GM18867 (cell line): ENCODE results near the gene C6orf136.
A peak's percentile ranks its signal among the peaks of the same experiment; 100 is the strongest.

Experiments used
- ATAC-seq: cut with Tn5 transposase; IDR thresholded peaks from one replicate; pipeline ENCODE4 v1.9.1; 2021; ENCODE audit warnings: mild to moderate bottlenecking, moderate library complexity; ENCODE audit not compliant: unreplicated experiment

C6orf136 gene, protein sequence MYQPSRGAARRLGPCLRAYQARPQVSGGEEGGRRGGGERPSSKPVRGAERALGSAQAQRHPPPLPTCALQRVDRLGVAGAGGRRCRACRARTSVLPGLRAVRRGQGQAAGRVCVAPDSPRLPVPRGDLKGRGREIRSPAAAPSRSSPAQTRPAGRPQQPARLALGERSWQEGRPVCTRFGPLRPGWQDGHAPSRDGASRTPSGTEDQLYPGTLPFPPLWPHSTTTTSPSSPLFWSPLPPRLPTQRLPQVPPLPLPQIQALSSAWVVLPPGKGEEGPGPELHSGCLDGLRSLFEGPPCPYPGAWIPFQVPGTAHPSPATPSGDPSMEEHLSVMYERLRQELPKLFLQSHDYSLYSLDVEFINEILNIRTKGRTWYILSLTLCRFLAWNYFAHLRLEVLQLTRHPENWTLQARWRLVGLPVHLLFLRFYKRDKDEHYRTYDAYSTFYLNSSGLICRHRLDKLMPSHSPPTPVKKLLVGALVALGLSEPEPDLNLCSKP

DNA sequence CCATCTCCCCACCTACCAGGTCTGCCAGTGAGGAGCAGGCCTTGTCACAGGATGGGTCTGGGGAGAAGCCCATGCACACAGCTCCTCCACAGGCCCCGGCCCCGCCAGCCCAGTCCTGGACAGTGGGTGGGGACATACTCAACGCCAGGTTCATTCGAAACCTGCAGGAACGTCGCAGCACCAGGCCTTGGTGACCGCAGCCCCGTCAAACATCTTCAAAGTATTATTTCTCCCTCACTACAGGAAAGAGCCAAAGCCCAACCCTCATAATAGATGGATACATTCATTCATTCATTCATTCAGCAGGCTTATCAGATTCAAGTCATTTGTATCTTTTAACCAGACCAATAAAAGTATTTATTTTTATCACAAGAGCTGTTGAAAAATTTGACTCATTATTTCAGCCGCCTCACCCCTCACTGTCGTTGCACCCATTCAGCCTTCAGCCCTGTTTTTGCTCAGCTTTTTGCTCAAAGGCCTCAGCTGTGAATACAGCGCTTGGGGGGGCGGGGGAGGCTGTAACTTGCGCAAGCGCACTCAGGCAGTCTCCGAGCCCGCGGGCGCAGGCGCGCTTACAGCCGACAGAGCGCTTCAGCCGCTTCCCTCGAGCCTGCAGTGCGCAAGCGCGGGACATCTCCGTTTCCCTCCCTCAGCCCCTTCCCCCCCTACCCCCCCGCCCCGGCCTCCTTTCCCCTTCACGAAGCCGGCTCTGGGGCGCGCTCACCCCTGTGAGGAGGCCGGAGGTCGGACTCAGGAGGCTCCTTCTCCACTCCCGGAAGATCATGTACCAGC is at the start of gene C6orf136:
TSS of gene C6orf136 (plus strand) at position 684 of the 792 bp plus-strand sequence. CDS start at position 783, 99 bp downstream.
- peak; percentile 51 for ATAC-seq

DNA sequence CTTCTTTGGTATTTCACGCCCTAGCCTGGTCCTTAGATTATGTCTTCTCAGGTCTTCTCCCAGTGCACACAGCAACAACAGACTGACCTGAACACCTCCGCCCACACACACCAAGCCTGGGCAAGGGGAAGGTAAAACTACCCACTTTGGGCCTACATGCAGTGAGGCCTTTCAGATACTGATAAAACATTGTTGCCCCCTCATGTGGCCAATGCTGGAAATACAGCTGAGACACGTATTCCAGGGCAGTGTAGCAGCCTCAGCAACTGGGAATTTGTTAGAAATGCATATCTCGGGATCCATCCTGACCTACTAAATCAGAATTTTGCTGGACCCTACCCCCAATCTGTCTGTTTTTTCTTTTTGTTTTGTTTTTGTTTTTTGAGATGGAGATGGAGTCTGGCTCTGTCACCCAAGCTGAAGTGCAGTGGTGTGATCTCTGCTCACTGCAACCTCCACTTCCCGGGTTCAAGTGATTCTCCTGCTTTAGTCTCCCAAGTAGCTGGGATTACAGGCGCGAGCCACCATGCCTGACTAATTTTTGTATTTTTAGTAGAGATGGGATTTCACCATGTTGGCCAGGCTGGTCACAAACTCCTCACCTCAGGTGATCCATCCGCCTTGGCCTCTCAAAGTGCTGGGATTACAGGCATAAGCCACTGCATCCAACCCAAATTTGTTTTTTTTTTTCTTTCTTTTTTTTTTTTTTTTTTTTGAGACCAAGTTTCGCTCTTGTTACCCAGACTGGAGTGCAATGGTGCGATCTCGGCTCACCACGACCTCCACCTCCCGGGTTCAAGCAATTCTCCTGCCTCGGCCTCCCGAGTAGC is 49.4 kb upstream of the C6orf136 start:
- peak; percentile 61 for ATAC-seq

DNA sequence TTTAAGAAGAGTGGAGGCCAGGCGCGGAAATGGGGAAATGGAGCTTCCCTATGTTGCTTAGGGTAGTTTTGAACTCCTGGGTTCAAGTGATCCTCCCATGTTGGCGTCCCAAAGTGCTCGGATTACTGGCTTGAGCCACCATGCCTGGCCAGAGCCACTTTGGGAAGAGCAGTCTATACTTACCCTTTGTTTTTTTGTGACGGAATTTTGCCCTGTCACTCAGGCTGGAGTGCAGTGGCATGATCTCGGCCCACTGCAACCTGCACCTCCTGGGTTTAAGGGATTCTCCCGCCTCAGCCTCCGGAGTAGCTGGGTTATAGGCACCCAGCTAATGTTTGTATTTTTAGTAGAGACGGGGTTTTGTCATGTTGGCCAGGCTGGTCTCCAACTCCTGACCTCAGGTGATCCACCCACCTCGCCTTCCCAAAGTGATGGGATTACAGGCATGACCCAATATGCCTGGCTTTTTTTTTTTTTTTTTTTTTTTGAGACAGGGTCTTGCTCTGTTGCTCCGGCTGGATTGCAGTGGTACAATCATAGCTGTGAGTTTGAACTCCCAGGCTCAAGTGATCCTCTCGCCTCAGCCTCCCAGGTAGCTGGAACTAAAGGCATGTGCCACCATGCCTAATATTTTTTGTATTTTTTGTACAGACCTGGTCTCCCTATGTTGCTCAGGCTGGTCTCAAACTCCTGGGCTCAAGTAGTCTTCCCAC is 47.9 kb upstream of the C6orf136 start:
- ATAC-seq: no peak

DNA sequence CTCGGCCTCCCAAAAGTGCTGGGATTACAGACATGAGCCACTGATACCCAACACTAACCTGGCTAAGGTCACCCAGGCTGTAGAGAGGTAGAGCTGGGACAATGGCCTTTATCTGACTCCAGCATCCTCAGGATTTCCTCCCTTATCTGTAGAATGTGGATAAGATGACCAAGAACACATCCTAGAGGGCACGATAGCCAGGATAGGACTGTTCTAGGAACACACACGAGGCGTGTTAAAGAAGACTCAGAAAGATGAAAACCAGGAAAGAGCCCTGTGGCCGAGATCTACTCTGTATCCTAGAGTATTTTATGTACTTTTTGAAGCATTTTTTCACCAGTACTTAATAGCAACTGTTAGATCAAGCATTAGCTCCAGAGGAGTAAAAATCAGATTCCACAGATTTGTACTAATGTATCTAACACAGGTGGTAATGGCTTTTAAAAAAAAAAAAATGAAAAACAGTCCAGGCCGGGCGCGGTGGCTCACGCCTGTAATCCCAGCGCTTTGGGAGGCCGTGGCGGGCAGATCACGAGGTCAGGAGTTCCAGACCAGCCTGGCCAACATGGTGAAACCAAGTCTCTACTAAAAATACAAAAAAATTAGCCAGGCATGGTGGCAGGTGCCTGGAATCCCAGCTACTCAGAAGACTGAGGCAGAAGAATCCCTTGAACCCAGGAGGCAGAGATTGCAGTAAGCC is 47.2 kb upstream of the C6orf136 start:
- no peak for ATAC-seq

DNA sequence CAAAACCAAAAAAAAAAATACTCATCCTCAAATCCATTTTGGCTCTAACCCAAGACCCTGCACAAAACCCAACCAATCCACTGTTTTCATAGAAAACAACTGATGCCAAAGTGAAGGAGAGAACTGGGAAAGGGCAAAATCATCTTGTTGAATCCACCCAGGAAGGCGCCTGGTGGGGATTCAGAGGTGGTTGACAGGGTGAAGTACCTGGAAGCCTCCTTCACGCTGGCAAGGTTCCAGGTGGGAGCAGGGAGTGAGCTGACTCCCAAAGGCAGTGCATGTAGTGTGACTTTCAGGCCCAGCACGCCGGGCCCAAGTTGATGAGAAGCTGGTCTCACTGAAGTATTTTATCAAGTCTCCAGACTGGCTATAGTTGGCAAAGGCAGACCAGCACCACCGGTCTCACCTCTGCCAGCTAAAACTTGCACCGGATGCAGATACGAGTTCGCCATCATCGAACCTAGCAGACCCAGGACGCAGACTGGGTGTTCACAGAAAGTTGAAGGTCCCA is 46.4 kb upstream of the C6orf136 start:
- no peak for ATAC-seq

DNA sequence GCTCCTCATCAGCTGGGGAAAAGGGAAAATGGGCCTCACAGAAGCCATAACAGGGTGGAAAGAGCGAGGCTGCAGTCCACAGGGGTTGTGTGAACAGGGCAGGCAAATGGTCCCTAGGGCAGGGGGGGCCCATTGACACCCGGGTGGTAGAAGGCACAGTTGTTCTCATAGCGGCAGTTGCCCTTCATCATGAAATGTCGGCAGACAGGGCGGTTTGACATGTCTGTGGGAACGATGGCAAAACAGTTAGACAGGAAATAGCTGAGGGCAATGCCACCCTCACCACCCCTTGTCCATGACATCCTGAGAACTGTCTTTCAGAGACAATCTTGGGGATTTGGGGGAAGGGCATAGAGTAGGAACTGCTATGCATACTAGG is 45.5 kb upstream of the C6orf136 start:
- no peak for ATAC-seq

DNA sequence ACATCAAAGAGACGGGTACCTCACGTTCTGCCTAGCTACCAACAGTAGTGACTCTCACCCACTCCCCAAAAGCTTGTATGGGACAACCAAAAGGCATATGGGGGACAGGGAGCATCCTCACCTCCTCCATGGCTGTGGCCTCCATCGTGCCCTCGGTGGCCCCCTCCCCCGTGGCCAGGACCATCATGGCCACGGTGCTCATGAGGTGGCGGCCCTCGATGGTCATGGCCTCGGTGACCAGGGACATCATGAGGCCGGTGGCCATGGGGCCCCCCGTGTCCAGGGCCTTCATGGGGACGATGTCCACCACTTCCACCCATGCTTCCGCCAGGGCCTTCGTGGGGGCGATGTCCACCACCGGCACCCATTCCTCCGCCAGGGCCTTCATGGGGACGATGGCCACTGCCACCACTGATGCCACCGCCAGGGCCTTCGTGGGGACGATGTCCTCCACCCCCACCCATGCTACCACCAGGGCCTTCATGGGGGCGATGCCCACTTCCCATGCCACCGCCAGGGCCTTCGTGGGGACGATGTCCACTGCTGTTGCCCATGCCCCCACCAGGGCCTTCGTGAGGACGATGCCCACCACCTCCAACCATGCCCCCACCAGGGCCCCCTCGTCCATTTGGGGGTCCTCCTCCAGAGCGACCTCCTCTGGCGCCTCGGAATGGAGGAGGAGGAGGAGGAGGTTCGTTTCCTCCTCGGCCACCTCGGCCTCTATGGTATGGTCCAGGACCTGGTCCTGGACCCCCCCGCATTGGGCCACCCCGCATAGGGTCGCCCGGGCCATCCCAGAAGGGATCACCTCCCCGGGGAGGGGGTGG is 44.9 kb upstream of the C6orf136 start:
- ATAC-seq: no peak

DNA sequence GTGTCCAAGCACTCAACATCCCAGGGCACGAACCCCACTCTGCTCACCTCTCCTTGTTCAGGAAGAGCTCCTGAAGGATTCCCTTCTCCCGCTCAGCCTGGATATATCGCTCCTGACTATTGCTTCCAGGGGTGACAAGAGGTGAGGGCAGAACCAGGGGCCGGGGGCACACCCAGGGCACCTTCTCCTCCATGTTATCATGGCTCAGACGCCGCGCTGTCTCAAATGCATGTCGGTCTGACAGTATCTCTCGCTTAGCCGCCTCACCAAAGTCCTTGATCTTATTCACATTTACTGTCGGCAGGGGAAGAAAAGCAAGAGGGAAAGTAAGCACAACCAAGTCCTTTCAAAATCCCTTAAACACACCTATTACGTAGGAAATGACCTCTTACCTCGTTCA is 43.0 kb upstream of the C6orf136 start:
- no peak for ATAC-seq

DNA sequence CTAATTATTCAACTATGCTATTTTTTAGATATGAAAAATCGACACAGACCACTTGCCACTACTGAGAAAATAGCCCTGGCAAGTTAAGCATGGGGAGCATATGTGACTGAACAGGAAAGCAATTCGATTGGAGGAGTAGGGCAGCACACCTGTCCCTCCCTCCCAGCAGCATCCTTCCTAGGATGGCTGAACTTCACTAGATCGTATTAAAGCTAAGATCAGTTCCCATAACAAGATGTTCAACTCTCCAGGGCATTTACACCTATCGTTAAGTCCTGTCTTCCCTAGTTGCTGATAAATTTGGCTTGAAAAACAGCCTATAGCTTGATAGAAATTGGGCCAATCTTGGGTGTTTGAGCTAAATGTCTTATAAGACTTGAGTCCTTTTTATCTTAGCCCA is 36.9 kb upstream of the C6orf136 start:
- no peak for ATAC-seq

DNA sequence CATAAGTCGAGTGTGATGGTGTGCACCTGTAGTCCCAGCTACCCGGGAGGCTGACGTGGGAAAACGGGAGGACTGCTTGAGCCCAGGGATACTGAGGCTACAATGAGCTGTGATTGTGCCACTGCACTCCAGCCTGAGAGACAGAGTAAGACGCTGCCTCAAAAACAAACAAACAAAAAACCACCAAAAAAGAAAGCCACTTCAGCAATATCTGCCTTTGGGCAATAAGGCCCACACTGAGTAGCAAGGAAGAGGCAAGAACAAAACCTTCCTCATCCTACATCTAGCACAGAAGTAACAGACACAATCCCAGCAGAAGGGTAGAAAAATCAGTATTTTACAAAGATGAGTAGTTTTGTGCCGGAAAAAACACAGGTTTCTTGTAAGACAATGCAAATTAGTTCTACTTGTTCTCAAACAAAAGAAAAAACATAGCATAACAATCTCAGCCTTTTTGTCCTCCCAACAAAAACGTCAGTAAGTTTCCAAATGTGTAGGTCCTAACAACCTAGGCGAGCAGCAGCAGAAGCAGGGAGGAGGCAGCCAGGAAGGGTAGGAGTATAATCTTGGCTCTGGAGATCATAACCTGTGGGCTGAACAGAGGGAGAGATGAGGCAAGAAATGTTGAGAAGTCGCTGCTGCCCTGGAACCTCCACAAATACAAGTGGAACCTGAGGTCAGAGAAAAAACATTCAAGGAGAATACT is 35.6 kb upstream of the C6orf136 start:
- ATAC-seq: no peak

DNA sequence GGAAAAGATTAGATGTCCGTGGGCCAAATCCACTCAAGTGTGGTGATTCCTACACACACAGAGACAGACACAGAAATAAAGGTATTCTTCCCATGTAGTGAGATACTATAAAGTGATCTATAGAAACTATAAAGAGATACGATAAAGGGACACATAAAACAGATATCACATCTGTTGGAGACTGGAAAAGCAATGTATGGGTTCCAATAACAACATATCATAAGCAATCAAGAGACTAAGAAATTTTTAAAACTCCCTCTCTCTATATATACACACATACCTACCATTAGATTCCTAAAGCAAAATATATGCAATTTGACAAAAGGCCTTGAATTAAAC is 35.1 kb upstream of the C6orf136 start:
- ATAC-seq: no peak

DNA sequence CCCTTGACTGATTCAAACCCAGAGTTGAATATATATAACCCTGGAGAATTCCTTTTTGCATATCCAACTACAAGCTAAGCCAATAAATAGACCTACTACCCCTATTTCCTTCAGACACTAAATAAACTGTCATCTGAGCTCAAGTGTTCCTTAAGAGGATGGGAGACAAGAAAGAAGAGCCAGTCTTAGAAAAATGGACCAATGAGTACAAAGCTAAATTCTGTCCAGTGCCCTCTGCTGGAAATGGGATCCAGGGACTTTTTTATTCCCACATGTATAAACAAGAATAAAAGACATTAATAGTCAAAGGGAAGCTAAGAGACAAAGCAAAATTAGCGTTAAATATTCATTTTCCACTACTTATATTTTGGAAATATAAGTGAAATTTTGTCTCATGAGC is 34.7 kb upstream of the C6orf136 start:
- ATAC-seq: no peak

DNA sequence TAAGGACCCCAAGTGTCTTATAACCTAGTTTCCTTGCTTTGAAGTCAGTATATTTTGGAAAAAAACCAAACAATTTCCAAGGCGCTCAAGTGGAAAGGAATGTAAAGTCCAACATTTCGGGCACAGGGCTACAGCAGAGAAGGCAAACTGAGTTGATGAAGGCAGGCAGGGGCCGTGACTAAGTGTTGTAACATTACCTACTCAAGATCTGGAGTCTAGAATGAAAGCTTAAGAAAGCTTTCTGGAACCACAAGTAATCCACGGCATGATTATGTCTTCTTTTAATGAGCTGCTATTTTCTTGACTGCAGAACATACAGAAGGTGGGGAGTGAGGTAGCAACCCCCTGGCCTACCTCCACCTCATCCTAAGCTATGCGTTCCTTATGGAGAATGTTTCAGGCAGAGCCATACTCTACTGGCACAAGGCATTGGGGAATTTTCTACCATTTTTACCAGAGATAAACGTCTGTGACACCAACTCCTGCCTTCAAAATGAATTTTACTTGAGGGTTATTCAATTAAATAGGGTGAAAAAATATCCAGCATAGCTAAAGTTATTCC is 34.2 kb upstream of the C6orf136 start:
- ATAC-seq: no peak

DNA sequence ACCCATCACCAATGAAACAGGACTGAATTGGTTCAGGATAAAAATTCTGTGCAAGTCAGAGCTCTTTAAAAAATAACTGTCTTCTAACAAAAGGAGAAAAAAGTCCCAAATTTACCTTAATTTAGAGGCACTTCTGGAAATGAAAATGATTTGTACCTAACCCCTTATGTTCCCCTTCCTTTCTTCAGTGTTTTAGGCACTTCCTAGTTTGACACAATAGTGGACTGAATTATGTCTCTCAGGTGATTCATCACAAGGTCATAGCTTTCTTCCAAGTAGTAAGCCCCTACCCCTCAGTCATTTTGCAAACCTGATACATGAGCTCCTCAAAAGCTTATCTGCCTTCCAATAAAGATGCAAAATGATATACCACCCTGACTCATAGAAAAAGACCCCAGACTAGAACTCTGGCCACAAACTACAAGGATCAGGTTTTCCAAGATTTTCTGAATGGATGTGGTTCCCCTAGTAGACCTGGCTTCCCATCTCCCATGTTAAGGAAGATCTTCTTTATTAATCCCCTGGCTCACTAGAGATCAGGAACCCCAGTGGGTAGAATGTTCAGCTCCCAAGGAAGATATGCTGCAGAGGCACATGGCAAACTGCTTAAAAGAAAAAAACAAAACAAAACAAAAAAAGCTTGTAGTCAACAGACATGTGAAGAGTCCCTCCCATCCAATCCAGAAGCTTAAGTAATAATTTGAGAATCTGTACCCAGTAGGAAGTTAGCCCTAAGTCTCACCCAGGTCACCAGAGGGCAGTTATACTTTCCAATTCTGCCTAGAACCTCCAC is 33.5 kb upstream of the C6orf136 start:
- no peak for ATAC-seq

DNA sequence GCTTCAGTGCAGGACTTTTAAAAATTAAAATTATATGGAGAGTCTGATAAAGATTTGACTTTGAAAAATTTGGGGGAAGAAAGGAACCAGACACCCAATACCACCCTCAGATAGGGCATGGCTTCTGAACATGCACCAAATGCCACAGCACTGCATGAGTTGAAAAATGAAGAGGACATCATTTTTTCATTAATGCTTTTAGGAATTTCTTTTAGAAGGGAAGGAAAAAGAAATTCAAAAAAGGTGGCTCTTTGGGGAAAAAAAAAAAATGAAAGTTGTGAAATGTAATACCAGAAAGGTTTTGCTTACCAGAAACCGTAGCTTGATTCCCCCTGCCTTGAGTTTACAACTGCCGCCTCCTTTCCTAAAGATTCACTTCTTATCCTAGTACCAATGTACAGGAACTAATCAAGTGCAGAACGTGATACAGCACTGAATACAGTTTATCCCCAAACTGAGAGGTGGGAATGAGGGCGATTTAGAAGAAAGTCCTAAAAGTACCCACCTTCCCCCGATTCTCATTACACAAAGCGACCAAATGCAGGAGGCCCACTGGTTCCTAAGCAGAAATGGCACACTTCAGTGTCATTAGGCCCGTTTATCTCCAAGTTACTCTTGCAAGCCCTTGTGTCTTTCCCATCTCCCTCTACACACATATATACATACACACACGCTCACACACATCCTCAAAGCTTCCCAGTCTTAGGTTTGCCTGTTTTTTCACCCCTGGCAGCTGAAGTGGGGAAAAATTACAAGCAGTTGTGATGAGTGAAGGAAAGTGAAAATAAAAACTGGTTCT is 32.7 kb upstream of the C6orf136 start:
- no peak for ATAC-seq

DNA sequence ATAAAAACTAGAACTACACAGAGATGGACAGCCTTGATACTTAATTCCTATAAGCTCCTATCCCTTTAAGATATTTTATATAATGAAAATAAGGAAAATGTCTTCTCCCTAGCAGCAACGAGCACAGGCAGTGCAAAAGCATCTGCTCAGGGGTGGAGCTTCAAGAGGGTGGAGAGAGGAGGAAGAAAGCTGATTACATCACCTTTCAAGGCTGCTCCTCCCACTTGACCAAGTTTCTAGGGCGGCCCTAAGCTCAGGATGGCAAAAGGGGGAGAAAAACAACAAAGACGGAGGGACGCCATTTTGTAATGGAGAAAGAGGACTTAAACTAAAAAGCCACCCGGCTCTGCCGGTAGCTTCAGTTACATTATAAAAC is 32.1 kb upstream of the C6orf136 start:
- ATAC-seq: peak; percentile 39
